ENCODE results near the gene KRT82.

DNA sequence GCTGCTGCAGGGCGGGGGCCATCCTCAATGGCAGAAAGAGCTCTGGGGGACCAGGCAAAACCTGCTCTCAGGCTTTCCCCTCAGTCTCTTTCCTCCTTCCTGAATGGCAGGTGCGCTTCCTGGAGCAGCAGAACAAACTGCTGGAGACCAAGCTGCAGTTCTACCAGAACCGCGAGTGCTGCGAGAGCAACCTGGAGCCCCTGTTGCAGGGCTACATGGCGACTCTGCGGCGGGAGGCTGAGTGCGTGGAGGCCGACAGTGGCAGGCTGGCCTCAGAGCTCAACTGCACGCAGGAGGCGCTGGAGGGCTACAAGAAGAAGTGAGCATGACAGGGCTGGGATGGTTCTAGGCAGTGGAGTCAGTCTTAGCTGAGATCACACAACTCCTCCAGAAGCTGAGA is 62.0 kb downstream of the KRT82 start:
- no peak for TF ChIP-seq POLR2A (IDR thresholded peaks at IDR 0.05)
- no peak for TF ChIP-seq CTCF (IDR thresholded peaks at IDR 0.05)

All from right lobe of liver (tissue), 4 donors.